HepG2 (cell line): ENCODE results near the gene YIF1B. TPM values are rescaled to one million over a fixed set of nuclear protein-coding genes. Genes with fewer than 3 reads are reported as not detected.

Source experiments
- AGO1 ChIP-seq: fragments of 200-400 bp; formaldehyde crosslinking; IDR thresholded peaks from 2 replicates; pipeline ENCODE4 v1.6.1; 2017; ENCODE audit warnings: mild to moderate bottlenecking, low read depth, low read length, moderate library complexity; ENCODE audit not compliant: poor library complexity, severe bottlenecking
- AKNA ChIP-seq: sonication (generic); formaldehyde crosslinking; IDR thresholded peaks from 2 replicates; pipeline ENCODE4 v1.4.0; 2020; ENCODE audit warnings: missing genetic modification reagents, borderline replicate concordance
- CHD2 ChIP-seq: IDR thresholded peaks from 2 replicates; pipeline ENCODE4 v1.6.1; 2011; ENCODE audit warnings: low read depth, low read length, improper control_type of control experiment
- HMGXB3 ChIP-seq: sonication (generic); formaldehyde crosslinking; IDR thresholded peaks from 2 replicates; pipeline ENCODE4 v1.4.0; 2020; ENCODE audit warnings: missing genetic modification reagents, borderline replicate concordance
- IRX3 ChIP-seq: sonication (generic); formaldehyde crosslinking; IDR thresholded peaks from 2 replicates; pipeline ENCODE4 v1.8.1; 2023; ENCODE audit warnings: mild to moderate bottlenecking, low read depth, missing genetic modification reagents, borderline replicate concordance
- NFKB2 ChIP-seq: sonication (generic); formaldehyde crosslinking; IDR thresholded peaks from 2 replicates; pipeline ENCODE4 v1.4.0; 2020; ENCODE audit warnings: missing genetic modification reagents, borderline replicate concordance
- SALL1 ChIP-seq: sonication (generic); formaldehyde crosslinking; IDR thresholded peaks from 2 replicates; pipeline ENCODE4 v1.8.0; 2022; ENCODE audit warnings: mild to moderate bottlenecking, missing genetic modification reagents
- polyA plus RNA-seq, 8 experiments: library from polyadenylated mRNA; depleted of rRNA in 3 of 8; stranded (reverse) in 7 of 8; unstranded in 1 of 8; fragments of >200 nt; fragmentation: Illumina TruSeq in 4 of 8; extraction: Trizol in 4 of 8; gene quantifications; 2 replicates each; pipeline versions ENCODE4 v1.2.1 to v1.2.3, GENCODE V29; 2011 to 2016; ENCODE audit warnings: low read depth in 4 of 8, missing spikeins in 1 of 8, mixed read lengths in 1 of 8; ENCODE audit not compliant: insufficient read depth in 1 of 8
- total RNA-seq, 5 experiments: library from RNA; depleted of rRNA; stranded (reverse); fragments of >200 nt; fragmentation: Illumina TruSeq; extraction: Trizol; gene quantifications; 2 replicates each; pipeline ENCODE4 v1.2.3, GENCODE V29; 2016; ENCODE audit warnings: low read depth in 1 of 5
- TF ChIP-seq, protein P1 (sequence below): sonication (generic); formaldehyde crosslinking; IDR thresholded peaks from 2 replicates; pipeline ENCODE4 v1.5.1; 2020; ENCODE audit warnings: missing genetic modification reagents, mild to moderate bottlenecking, borderline replicate concordance
- TF ChIP-seq, protein P2 (sequence below): sonication (generic); formaldehyde crosslinking; IDR thresholded peaks from 2 replicates; pipeline ENCODE4 v1.4.0; 2020; ENCODE audit warnings: mild to moderate bottlenecking, missing genetic modification reagents

The YIF1B gene
- total and polyA plus RNA-seq, 2 of the 13 experiments (the other 11 are each of a cell fraction or from before 2014, with no cell fraction given) = 41.4 to 85.2 TPM

DNA sequence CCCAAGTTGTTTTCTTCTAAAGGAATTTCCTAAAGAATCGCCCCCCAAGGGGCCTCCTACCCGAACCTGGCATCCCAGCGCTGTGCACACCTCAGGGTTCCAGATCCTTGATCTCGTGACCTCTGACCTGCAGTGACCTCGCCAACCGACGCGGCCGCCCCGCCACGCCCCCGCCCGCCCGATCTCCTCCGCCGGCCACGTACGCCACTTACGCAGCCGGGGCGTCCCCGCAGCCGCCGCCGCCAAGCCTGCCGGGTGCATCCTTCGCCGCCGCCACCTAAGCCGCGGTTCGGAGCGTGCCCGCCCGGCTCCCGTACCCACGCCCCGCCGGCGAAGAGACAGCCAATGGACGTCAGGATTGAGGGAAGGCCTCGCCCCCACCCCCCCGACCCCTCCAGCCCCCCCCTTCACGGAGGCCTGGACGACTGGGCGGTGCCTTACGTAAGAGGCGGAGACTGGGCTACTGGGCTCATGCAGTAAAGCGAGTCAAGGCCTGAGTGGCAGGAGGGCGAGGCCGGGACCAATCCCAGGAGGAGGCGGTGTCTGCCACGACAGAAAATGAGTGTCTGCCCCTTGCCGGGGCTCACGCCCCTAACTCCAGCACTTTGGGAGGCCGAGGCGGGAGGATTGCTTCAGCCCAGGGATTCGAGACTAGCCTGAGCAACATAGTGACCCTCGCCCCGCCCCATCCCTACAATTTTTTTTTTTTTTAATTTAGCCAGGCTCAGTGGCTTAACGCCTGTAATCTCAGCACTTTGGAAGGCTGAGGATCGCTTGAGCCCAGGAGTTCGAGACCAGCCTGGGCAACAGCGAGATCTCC lies at the start of gene YIF1B (continued):
- no peak for TF ChIP-seq AKNA (CRISPR knock-in tag)
- no peak for TF ChIP-seq CHD2
- TF ChIP-seq AGO1 = peak; percentile 88
- TF ChIP-seq IRX3 (CRISPR knock-in tag) = no peak
- no peak for TF ChIP-seq HMGXB3 (CRISPR knock-in tag)
- TF ChIP-seq, protein P1, sequence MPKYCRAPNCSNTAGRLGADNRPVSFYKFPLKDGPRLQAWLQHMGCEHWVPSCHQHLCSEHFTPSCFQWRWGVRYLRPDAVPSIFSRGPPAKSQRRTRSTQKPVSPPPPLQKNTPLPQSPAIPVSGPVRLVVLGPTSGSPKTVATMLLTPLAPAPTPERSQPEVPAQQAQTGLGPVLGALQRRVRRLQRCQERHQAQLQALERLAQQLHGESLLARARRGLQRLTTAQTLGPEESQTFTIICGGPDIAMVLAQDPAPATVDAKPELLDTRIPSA (CRISPR knock-in tag) = no peak
- peak; percentile 34; the same call in 1 of the 2 replicates for TF ChIP-seq SALL1
- TF ChIP-seq, protein P2, sequence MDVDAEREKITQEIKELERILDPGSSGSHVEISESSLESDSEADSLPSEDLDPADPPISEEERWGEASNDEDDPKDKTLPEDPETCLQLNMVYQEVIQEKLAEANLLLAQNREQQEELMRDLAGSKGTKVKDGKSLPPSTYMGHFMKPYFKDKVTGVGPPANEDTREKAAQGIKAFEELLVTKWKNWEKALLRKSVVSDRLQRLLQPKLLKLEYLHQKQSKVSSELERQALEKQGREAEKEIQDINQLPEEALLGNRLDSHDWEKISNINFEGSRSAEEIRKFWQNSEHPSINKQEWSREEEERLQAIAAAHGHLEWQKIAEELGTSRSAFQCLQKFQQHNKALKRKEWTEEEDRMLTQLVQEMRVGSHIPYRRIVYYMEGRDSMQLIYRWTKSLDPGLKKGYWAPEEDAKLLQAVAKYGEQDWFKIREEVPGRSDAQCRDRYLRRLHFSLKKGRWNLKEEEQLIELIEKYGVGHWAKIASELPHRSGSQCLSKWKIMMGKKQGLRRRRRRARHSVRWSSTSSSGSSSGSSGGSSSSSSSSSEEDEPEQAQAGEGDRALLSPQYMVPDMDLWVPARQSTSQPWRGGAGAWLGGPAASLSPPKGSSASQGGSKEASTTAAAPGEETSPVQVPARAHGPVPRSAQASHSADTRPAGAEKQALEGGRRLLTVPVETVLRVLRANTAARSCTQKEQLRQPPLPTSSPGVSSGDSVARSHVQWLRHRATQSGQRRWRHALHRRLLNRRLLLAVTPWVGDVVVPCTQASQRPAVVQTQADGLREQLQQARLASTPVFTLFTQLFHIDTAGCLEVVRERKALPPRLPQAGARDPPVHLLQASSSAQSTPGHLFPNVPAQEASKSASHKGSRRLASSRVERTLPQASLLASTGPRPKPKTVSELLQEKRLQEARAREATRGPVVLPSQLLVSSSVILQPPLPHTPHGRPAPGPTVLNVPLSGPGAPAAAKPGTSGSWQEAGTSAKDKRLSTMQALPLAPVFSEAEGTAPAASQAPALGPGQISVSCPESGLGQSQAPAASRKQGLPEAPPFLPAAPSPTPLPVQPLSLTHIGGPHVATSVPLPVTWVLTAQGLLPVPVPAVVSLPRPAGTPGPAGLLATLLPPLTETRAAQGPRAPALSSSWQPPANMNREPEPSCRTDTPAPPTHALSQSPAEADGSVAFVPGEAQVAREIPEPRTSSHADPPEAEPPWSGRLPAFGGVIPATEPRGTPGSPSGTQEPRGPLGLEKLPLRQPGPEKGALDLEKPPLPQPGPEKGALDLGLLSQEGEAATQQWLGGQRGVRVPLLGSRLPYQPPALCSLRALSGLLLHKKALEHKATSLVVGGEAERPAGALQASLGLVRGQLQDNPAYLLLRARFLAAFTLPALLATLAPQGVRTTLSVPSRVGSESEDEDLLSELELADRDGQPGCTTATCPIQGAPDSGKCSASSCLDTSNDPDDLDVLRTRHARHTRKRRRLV = peak; percentile 99
- TF ChIP-seq NFKB2 (CRISPR knock-in tag) = no peak
